Activated T-helper 2 cell treated with anti-CD3 and anti-CD28 coated beads, Interferon-gamma antibody, Interleukin-2, Interleukin-4, amounts not matched to agents 10 μg/mL and 5 μg/mL and 100 μg/mL, durations not matched to agents 14 hours and 24 hours and 36 hours (primary cell): ENCODE measurements around the gene GCK. TPM values are rescaled to one million over a fixed set of nuclear protein-coding genes. Genes with fewer than 3 reads are reported as not detected.

ENCODE experiments used
- DNase-seq: peaks from one replicate; pipeline ENCODE4 v3.0.0; 2021; ENCODE audit warnings: low spot score
- H3K27ac Mint-ChIP-seq: one replicate; pipeline ENCODE4 v1.8.0; 2021; ENCODE audit warnings: mixed read lengths
- H3K27me3 Mint-ChIP-seq: one replicate; pipeline ENCODE4 v1.8.0; 2021; ENCODE audit warnings: low read depth, mixed read lengths
- H3K36me3 Mint-ChIP-seq: one replicate; pipeline ENCODE4 v1.8.0; 2021; ENCODE audit warnings: low read depth, mixed read lengths
- H3K4me1 Mint-ChIP-seq: one replicate; pipeline ENCODE4 v1.8.0; 2021; ENCODE audit warnings: low read depth, mixed read lengths
- H3K4me3 Mint-ChIP-seq: one replicate; pipeline ENCODE4 v1.8.0; 2021; ENCODE audit warnings: low read depth, mild to moderate bottlenecking, moderate library complexity, mixed read lengths
- H3K9me3 Mint-ChIP-seq: one replicate; pipeline ENCODE4 v1.8.0; 2021; ENCODE audit warnings: mixed read lengths
- intact Hi-C: fragments of 100-400 bp; cut with micrococcal nuclease; formaldehyde crosslinking; loops from one replicate; pipeline ENCODE4 v1.15.1; 2023
- total RNA-seq: library from RNA; stranded (reverse); gene quantifications from 2 replicates; pipeline ENCODE4 v1.2.3, GENCODE V29; 2022

GCK gene
- total RNA-seq, 1 donor from 2014 or later: 1.8 TPM

- Mint-ChIP-seq H3K9me3 (no peaks in the 10 kb centered on the region), H3K4me3 (no peak overlapping the region), H3K27me3 (peaks cover 7% of the 10 kb centered on the region), H3K4me1 (no peaks in the 10 kb centered on the region), H3K36me3 (no peaks in the 10 kb centered on the region), H3K27ac (no peak overlapping the region)
- intact Hi-C loops: no loop called here
- no peak for DNase-seq
These were observed 30.2 kb downstream of the GCK start for GRCh38 chr7:44158873-44159631.

GRCh38 chr7:44158096-44158872 lies 31.0 kb downstream of the GCK start:
- H3K36me3 Mint-ChIP-seq: no peaks in the 10 kb centered on the region

DNA sequence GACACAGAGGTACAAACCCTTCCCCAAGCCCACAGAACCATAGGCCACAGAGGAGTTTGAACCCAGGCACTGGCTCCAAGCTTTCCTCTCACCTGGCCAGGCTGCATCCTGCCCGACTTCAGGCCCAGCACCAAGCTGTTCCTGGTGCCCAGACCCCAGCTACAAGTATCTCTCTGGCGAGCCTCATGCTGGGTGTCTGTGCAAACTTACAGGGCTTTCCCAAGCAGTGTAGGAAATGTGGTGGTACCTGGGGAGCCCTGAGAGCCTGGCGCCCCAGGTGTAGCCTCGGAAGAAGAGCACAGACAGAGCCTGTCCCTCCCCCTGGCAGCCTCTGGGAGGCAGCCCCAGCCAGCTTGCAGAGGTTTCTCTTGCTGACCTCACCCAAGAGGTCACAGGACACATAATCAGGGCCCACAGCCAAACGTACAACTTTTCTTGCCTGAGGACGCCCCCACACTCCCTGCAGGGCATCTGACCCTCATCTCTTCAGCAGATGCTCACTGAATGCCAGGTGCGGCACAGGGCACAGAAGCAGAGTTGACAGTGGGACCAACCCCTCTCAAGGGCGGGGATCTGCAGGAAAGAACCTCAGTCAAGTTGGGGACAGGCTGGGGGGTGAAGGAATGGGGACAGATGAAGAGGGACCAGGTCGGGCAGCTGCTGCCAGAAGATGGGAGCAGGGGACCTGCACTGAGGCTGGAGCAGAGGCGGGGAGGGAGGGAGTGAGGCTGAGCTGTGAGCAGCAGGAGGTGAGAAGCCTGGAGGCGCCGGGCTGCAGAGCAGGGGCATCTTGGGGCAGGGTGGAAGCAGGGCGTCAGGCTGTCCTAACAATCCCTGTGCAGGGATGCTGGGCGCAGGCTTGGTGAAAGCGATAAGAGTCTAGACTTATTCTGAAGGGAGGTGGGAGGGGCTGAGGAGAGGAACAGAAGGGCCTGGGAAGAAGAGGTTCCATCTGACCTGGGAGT lies 31.8 kb downstream of the GCK start:
- H3K27ac Mint-ChIP-seq: no peak overlapping the region
- no peak for DNase-seq
- H3K9me3 Mint-ChIP-seq: no peaks in the 10 kb centered on the region

More at GRCh38 chr7:44158096-44158872, 31.0 kb downstream of the GCK start:
- Mint-ChIP-seq H3K27ac (no peak overlapping the region), H3K4me1 (no peaks in the 10 kb centered on the region), H3K4me3 (no peak overlapping the region), H3K27me3 (peaks cover 3% of the 10 kb centered on the region), H3K9me3 (no peaks in the 10 kb centered on the region)
- intact Hi-C loops: no loop called here
- DNase-seq: no peak

GRCh38 chr7:44156453-44157010 lies 32.7 kb downstream of the GCK start:
- intact Hi-C loops: no loop called here
- Mint-ChIP-seq H3K4me1 (no peaks in the 10 kb centered on the region), H3K9me3 (no peaks in the 10 kb centered on the region), H3K4me3 (no peak overlapping the region), H3K27me3 (no peaks in the 10 kb centered on the region), H3K27ac (no peak overlapping the region), H3K36me3 (no peaks in the 10 kb centered on the region)
- DNase-seq: no peak

More for the DNA sequence above, 31.8 kb downstream of the GCK start:
- H3K36me3 Mint-ChIP-seq: no peaks in the 10 kb centered on the region
- H3K27me3 Mint-ChIP-seq: no peaks in the 10 kb centered on the region
- H3K4me3 Mint-ChIP-seq: no peak overlapping the region
- no peaks in the 10 kb centered on the region for H3K4me1 Mint-ChIP-seq
- intact Hi-C loops: no loop called here

DNA sequence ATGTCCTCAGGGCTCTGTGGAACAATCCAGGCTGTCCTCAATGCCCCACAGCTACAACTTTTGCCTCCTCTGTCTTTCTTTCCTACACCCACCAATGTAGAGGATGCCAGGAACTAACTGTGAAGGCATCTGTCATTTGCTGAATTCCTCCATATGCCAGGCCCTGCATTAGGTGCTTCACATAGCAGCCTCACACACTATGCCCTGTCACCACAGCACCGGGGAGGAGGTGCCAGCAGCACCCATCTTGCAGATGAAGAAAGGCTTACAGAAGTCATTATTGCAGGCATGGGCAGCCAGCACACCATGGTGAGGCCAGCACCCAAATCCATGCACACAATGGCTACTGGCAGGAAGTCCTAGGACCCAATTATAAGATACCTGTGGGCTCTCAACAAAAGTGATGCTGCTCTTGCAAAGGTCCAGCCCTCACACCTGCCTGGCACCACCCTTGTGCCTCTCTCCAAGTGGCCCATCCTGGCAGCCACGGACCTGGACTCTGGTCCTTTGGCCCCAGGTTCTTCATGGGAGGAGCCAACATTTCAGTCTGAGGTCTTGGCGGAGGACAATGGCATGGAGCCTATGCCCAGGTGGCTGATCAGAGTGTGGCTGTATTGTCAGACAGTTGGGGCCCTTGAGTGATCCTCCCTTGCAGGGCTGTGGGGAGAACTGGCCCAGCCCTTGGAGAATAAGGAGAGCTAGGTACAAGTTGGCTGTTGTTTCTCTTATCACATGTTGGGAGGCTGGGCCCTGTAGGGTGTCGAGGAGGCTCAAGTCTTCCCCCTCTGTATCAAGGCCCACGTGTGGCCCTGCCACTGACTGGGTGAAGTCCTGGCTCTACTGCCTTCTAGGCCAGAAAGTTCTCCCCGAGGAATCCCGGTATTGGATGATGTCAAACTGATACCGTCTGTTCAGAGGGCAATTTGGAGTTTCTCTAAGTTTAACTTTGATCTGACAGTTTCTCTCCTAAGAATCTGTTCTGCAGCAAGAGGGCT lies 33.8 kb downstream of the GCK start:
- H3K4me1 Mint-ChIP-seq: no peaks in the 10 kb centered on the region
- H3K27ac Mint-ChIP-seq: no peak overlapping the region
- DNase-seq: no peak
- intact Hi-C loops: no loop called here
- H3K4me3 Mint-ChIP-seq: no peak overlapping the region
- no peaks in the 10 kb centered on the region for H3K36me3 Mint-ChIP-seq
- H3K27me3 Mint-ChIP-seq: no peaks in the 10 kb centered on the region
- H3K9me3 Mint-ChIP-seq: no peaks in the 10 kb centered on the region

DNA sequence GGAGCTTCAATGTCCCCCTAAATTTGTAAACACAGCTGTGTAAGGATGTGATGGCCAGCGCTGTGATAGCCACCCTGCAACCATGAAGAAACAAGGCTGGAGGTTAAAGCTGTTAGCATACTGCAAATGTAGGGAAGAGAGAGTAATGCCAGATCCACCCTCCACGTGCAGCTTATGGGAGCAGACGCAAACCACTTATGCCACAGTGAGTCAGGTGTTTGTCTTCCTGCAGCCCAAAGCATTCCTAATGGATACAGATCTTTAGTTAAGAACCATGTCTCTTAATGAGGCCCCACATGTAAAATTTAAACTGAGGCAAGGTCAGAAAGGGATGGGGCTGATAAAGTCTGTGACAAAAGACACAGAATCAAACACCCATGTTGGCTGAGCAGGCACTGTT lies 34.5 kb downstream of the GCK start:
- no peak overlapping the region for H3K4me3 Mint-ChIP-seq
- no peaks in the 10 kb centered on the region for H3K4me1 Mint-ChIP-seq
- H3K9me3 Mint-ChIP-seq: no peaks in the 10 kb centered on the region
- intact Hi-C loops: no loop called here
- DNase-seq: no peak
- H3K27me3 Mint-ChIP-seq: no peaks in the 10 kb centered on the region
- no peaks in the 10 kb centered on the region for H3K36me3 Mint-ChIP-seq
- H3K27ac Mint-ChIP-seq: no peak overlapping the region

DNA sequence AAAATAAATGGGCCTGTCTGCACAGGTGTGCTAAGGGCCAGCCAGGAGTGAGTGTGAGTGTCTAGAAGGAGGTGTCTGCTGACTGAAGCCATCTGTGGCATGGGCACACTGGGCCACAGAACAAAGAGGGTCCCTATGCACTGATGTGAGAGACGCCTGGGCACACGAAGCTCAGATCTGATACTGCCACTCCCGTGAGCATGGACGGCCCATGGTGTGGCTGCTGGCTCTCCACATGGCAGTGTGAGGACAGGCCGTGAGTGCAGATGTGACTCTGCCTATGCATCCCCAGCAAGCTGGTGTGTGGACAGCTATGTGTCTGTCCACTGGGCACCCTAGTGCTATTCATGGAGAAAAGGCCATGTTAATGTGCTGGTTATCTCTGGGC lies 35.3 kb downstream of the GCK start:
- DNase-seq: no peak
- intact Hi-C loops: no loop called here
- Mint-ChIP-seq H3K36me3 (no peaks in the 10 kb centered on the region), H3K27ac (no peak overlapping the region), H3K4me3 (no peak overlapping the region), H3K9me3 (no peaks in the 10 kb centered on the region), H3K27me3 (no peaks in the 10 kb centered on the region), H3K4me1 (no peaks in the 10 kb centered on the region)

- intact Hi-C loops: no loop called here
- no peak for DNase-seq
- no peak overlapping the region for H3K27ac Mint-ChIP-seq
- no peaks in the 10 kb centered on the region for H3K9me3 Mint-ChIP-seq
- H3K27me3 Mint-ChIP-seq: no peaks in the 10 kb centered on the region
- H3K4me3 Mint-ChIP-seq: no peak overlapping the region
- no peaks in the 10 kb centered on the region for H3K36me3 Mint-ChIP-seq
- H3K4me1 Mint-ChIP-seq: no peaks in the 10 kb centered on the region
These were observed 36.0 kb downstream of the GCK start for GRCh38 chr7:44152971-44153947.

GRCh38 chr7:44151956-44152355 lies 37.3 kb downstream of the GCK start:
- DNase-seq: no peak
- peaks cover 2% of the 10 kb centered on the region for H3K27me3 Mint-ChIP-seq

GRCh38 chr7:44150966-44151941 lies 38.0 kb downstream of the GCK start:
- Mint-ChIP-seq H3K27ac (no peak overlapping the region), H3K27me3 (peaks cover 2% of the 10 kb centered on the region), H3K4me1 (no peaks in the 10 kb centered on the region), H3K9me3 (no peaks in the 10 kb centered on the region), H3K36me3 (no peaks in the 10 kb centered on the region), H3K4me3 (no peak overlapping the region)
- intact Hi-C loops: no loop called here
- no peak for DNase-seq

More at GRCh38 chr7:44151956-44152355, 37.3 kb downstream of the GCK start:
- Mint-ChIP-seq H3K36me3 (no peaks in the 10 kb centered on the region), H3K27ac (no peak overlapping the region), H3K4me1 (no peaks in the 10 kb centered on the region), H3K9me3 (no peaks in the 10 kb centered on the region), H3K4me3 (no peak overlapping the region)
- intact Hi-C loops: no loop called here
